Cardiac muscle cell (in vitro differentiated cells and primary cell): ENCODE data around the gene ZFY. TPM values are rescaled to one million over a fixed set of nuclear protein-coding genes. Genes with fewer than 3 reads are reported as not detected.

Experiments used
- polyA plus RNA-seq: library from polyadenylated mRNA; unstranded; fragments of >200 nt; fragmentation: Nextera tagmentation; extraction: Ambion mirVana; gene quantifications from 2 replicates; pipeline ENCODE4 v1.2.1, GENCODE V29; 2016
- total RNA-seq: library from RNA; depleted of rRNA; stranded (reverse); fragments of >200 nt; gene quantifications from 2 replicates; pipeline ENCODE4 v1.2.3, GENCODE V29; 2016

ZFY gene
- total and polyA plus RNA-seq, 2 experiments from 2014 or later, result not detected

Other genes with a start within 250 kb of the ZFY start
- not detected in 2 replicates for gene SRY, start 147.7 kb upstream of the ZFY start, total RNA-seq
- not detected in 2 replicates for gene SRY, start 147.7 kb upstream of the ZFY start, polyA plus RNA-seq
- gene RPS4Y1, start 93.8 kb upstream of the ZFY start, total RNA-seq, result not detected in 2 replicates
- gene RPS4Y1, start 93.8 kb upstream of the ZFY start, polyA plus RNA-seq, result 0.22 TPM in 1 of 2 replicates, not detected in the other